GM18519 (cell line): ENCODE results near the gene TEDDM1.
"Not testable (repeated sequence)": the region's sequence is repeated elsewhere in the genome, so short reads cannot be mapped to it uniquely, and the experiment has no call there.

Experiments
- ATAC-seq: cut with Tn5 transposase; IDR thresholded peaks from one replicate; pipeline ENCODE4 v1.9.1; 2021; ENCODE audit warnings: mild to moderate bottlenecking, moderate library complexity; ENCODE audit not compliant: unreplicated experiment, low FRiP score

TEDDM1 gene

GRCh38 chr1:182383037-182383661, 17.3 kb downstream of the TEDDM1 start:
- no peak for ATAC-seq

GRCh38 chr1:182381962-182382819, 18.3 kb downstream of the TEDDM1 start:
- ATAC-seq = no peak

GRCh38 chr1:182380199-182380598, 20.3 kb downstream of the TEDDM1 start:
- no peak for ATAC-seq

- ATAC-seq = not testable (repeated sequence)
Measured at GRCh38 chr1:182379781-182380180, 20.7 kb downstream of the TEDDM1 start.

GRCh38 chr1:182376936-182377574, 23.4 kb downstream of the TEDDM1 start:
- no peak for ATAC-seq

GRCh38 chr1:182374101-182374834, 26.2 kb downstream of the TEDDM1 start:
- no peak for ATAC-seq

- ATAC-seq = no peak
Measured at GRCh38 chr1:182370532-182370931, 29.9 kb downstream of the TEDDM1 start.

GRCh38 chr1:182368903-182369302, 31.6 kb downstream of the TEDDM1 start:
- no peak for ATAC-seq

GRCh38 chr1:182368358-182368757, 32.1 kb downstream of the TEDDM1 start:
- no peak for ATAC-seq

- ATAC-seq = no peak
Measured at GRCh38 chr1:182367926-182368325, 32.5 kb downstream of the TEDDM1 start.

- no peak for ATAC-seq
Measured at GRCh38 chr1:182366596-182366995, 33.9 kb downstream of the TEDDM1 start.

- no peak for ATAC-seq
Measured at GRCh38 chr1:182359645-182360044, 40.8 kb downstream of the TEDDM1 start.

GRCh38 chr1:182357913-182358312, 42.6 kb downstream of the TEDDM1 start:
- no peak for ATAC-seq

GRCh38 chr1:182357171-182357570, 43.3 kb downstream of the TEDDM1 start:
- no peak for ATAC-seq

- ATAC-seq = no peak
Measured at GRCh38 chr1:182355723-182356098, 44.8 kb downstream of the TEDDM1 start.

GRCh38 chr1:182351790-182352364, 48.6 kb downstream of the TEDDM1 start:
- ATAC-seq = no peak

GRCh38 chr1:182350839-182351238, 49.6 kb downstream of the TEDDM1 start:
- ATAC-seq = no peak

GRCh38 chr1:182348961-182349747, 51.3 kb downstream of the TEDDM1 start:
- ATAC-seq = no peak
